ENCODE data around the gene CXCR4. TPM values are rescaled to one million over a fixed set of nuclear protein-coding genes. Genes with fewer than 3 reads are reported as not detected.
"Not testable (repeated sequence)": the region's sequence is repeated elsewhere in the genome, so short reads cannot be mapped to it uniquely, and the experiment has no call there.

Gene CXCR4
- total RNA-seq, 2 experiments from 2014 or later = 56.4 to 57.7 TPM

GRCh38 chr2:136085453-136086209, 32.3 kb downstream of the CXCR4 start:
- H3K27me3 Mint-ChIP-seq = no peaks in the 10 kb centered on the region
- no peak for DNase-seq
- H3K4me3 Mint-ChIP-seq = no peak overlapping the region
- H3K27ac Mint-ChIP-seq = no peak overlapping the region
- no peaks in the 10 kb centered on the region for H3K36me3 Mint-ChIP-seq
- H3K4me1 Mint-ChIP-seq = peaks cover 7% of the 10 kb centered on the region
- H3K9me3 Mint-ChIP-seq = no peaks in the 10 kb centered on the region

- H3K27me3 Mint-ChIP-seq = no peaks in the 10 kb centered on the region
- H3K4me1 Mint-ChIP-seq = peaks cover 2% of the 10 kb centered on the region
- no peak for DNase-seq
- H3K9me3 Mint-ChIP-seq = peaks cover 4% of the 10 kb centered on the region
- no peak overlapping the region for H3K4me3 Mint-ChIP-seq
- peaks cover 2% of the 10 kb centered on the region for H3K36me3 Mint-ChIP-seq
- H3K27ac Mint-ChIP-seq = no peak overlapping the region
Measured at GRCh38 chr2:136081582-136082210, 36.3 kb downstream of the CXCR4 start.

GRCh38 chr2:136080114-136080513, 37.8 kb downstream of the CXCR4 start:
- no peaks in the 10 kb centered on the region for H3K27me3 Mint-ChIP-seq
- peaks cover 5% of the 10 kb centered on the region for H3K9me3 Mint-ChIP-seq
- DNase-seq = no peak
- H3K4me3 Mint-ChIP-seq = no peak overlapping the region
- H3K4me1 Mint-ChIP-seq = no peaks in the 10 kb centered on the region
- H3K27ac Mint-ChIP-seq = no peak overlapping the region
- peaks cover 2% of the 10 kb centered on the region for H3K36me3 Mint-ChIP-seq

- no peaks in the 10 kb centered on the region for H3K4me1 Mint-ChIP-seq
- DNase-seq = no peak
- H3K27me3 Mint-ChIP-seq = no peaks in the 10 kb centered on the region
- peaks cover 9% of the 10 kb centered on the region for H3K9me3 Mint-ChIP-seq
- H3K4me3 Mint-ChIP-seq = no peak overlapping the region
- no peak overlapping the region for H3K27ac Mint-ChIP-seq
- peaks cover 2% of the 10 kb centered on the region for H3K36me3 Mint-ChIP-seq
Measured at GRCh38 chr2:136077107-136077506, 40.8 kb downstream of the CXCR4 start.

GRCh38 chr2:136075476-136075875, 42.5 kb downstream of the CXCR4 start:
- no peak for DNase-seq
- Mint-ChIP-seq H3K36me3 (peaks cover 2% of the 10 kb centered on the region), H3K4me1 (peaks cover 5% of the 10 kb centered on the region), H3K27ac (no peak overlapping the region), H3K4me3 (no peak overlapping the region), H3K9me3 (peaks cover 14% of the 10 kb centered on the region), H3K27me3 (no peaks in the 10 kb centered on the region)

GRCh38 chr2:136072621-136073020, 45.3 kb downstream of the CXCR4 start:
- H3K27me3 Mint-ChIP-seq = no peaks in the 10 kb centered on the region
- peaks cover 17% of the 10 kb centered on the region for H3K4me1 Mint-ChIP-seq
- DNase-seq = no peak
- no peaks in the 10 kb centered on the region for H3K36me3 Mint-ChIP-seq
- peaks cover 10% of the 10 kb centered on the region for H3K9me3 Mint-ChIP-seq
- no peak overlapping the region for H3K4me3 Mint-ChIP-seq
- H3K27ac Mint-ChIP-seq = no peak overlapping the region

- not testable (repeated sequence) for H3K27me3 Mint-ChIP-seq, DNase-seq, H3K27ac Mint-ChIP-seq, H3K4me3 Mint-ChIP-seq, H3K36me3 Mint-ChIP-seq
- peaks cover 17% of the 10 kb centered on the region for H3K4me1 Mint-ChIP-seq
- peaks cover 10% of the 10 kb centered on the region for H3K9me3 Mint-ChIP-seq
Measured at GRCh38 chr2:136071887-136072286, 46.1 kb downstream of the CXCR4 start.

- peaks cover 9% of the 10 kb centered on the region for H3K9me3 Mint-ChIP-seq
- H3K36me3 Mint-ChIP-seq = no peaks in the 10 kb centered on the region
- no peak overlapping the region for H3K4me3 Mint-ChIP-seq
- no peaks in the 10 kb centered on the region for H3K27me3 Mint-ChIP-seq
- DNase-seq = no peak
- peaks cover 22% of the 10 kb centered on the region for H3K4me1 Mint-ChIP-seq
- no peak overlapping the region for H3K27ac Mint-ChIP-seq
Measured at GRCh38 chr2:136070913-136071312, 47.0 kb downstream of the CXCR4 start.

- Mint-ChIP-seq H3K9me3 (peaks cover 9% of the 10 kb centered on the region), H3K4me3 (no peak overlapping the region), H3K27ac (no peak overlapping the region), H3K27me3 (no peaks in the 10 kb centered on the region), H3K4me1 (peaks cover 29% of the 10 kb centered on the region), H3K36me3 (no peaks in the 10 kb centered on the region)
- no peak for DNase-seq
Measured at GRCh38 chr2:136069773-136070172, 48.2 kb downstream of the CXCR4 start.

- no peaks in the 10 kb centered on the region for H3K36me3 Mint-ChIP-seq
- no peaks in the 10 kb centered on the region for H3K27me3 Mint-ChIP-seq
- H3K9me3 Mint-ChIP-seq = peaks cover 9% of the 10 kb centered on the region
- DNase-seq = no peak
- H3K4me1 Mint-ChIP-seq = peaks cover 34% of the 10 kb centered on the region
- H3K27ac Mint-ChIP-seq = peak overlapping the region; percentile 65
- no peak overlapping the region for H3K4me3 Mint-ChIP-seq
Measured at GRCh38 chr2:136068581-136069227, 49.2 kb downstream of the CXCR4 start.

GRCh38 chr2:136067897-136068580, 49.9 kb downstream of the CXCR4 start:
- Mint-ChIP-seq H3K27ac (peak overlapping the region; percentile 65), H3K27me3 (no peaks in the 10 kb centered on the region), H3K9me3 (peaks cover 6% of the 10 kb centered on the region), H3K36me3 (no peaks in the 10 kb centered on the region), H3K4me3 (no peak overlapping the region), H3K4me1 (peaks cover 34% of the 10 kb centered on the region)
- no peak for DNase-seq

- Mint-ChIP-seq H3K4me1 (peaks cover 34% of the 10 kb centered on the region), H3K27ac (no peak overlapping the region), H3K27me3 (no peaks in the 10 kb centered on the region)
Measured at GRCh38 chr2:136067459-136067858, 50.5 kb downstream of the CXCR4 start.

GRCh38 chr2:136065907-136066306, 52.0 kb downstream of the CXCR4 start:
- H3K4me1 Mint-ChIP-seq = peaks cover 31% of the 10 kb centered on the region
- H3K4me3 Mint-ChIP-seq = no peak overlapping the region
- H3K9me3 Mint-ChIP-seq = peaks cover 3% of the 10 kb centered on the region
- H3K27ac Mint-ChIP-seq = no peak overlapping the region
- no peak for DNase-seq
- no peaks in the 10 kb centered on the region for H3K36me3 Mint-ChIP-seq
- H3K27me3 Mint-ChIP-seq = no peaks in the 10 kb centered on the region

More at GRCh38 chr2:136067459-136067858, 50.5 kb downstream of the CXCR4 start:
- H3K4me3 Mint-ChIP-seq = no peak overlapping the region
- H3K36me3 Mint-ChIP-seq = no peaks in the 10 kb centered on the region
- peaks cover 6% of the 10 kb centered on the region for H3K9me3 Mint-ChIP-seq
- DNase-seq = no peak

GRCh38 chr2:136065384-136065783, 52.6 kb downstream of the CXCR4 start:
- no peak for DNase-seq
- Mint-ChIP-seq H3K4me1 (peaks cover 33% of the 10 kb centered on the region), H3K9me3 (peaks cover 1% of the 10 kb centered on the region), H3K27ac (no peak overlapping the region), H3K36me3 (no peaks in the 10 kb centered on the region), H3K4me3 (no peak overlapping the region), H3K27me3 (no peaks in the 10 kb centered on the region)

Measured in activated naive CD8-positive, alpha-beta T cell treated with anti-CD3 and anti-CD28 coated beads for 36 hours (primary cell).